Endothelial cell of umbilical vein (primary cell): ENCODE data around the gene RIN2. TPM values are rescaled to one million over a fixed set of nuclear protein-coding genes. Genes with fewer than 3 reads are reported as not detected.

Experiments
- BruUV-seq: library from RNA; stranded (reverse); fragments of 400-500 nt; replicated peaks from 2 replicates; lab custom pipeline; 2021; lab: Mats Ljungman, UMichigan
- CTCF ChIA-PET: fragments of 300-600, 350-600 bp; sonication (Branson Sonifier 250); formaldehyde crosslinking; loops from one replicate; lab custom pipeline; 2021; ENCODE audit warnings: antibody characterized with exemption, inconsistent platforms; lab: Charles Lee
- POLR2A ChIA-PET: fragments of 300-600, 350-600 bp; sonication (Branson Sonifier 250); formaldehyde crosslinking; loops from one replicate; lab custom pipeline; 2021; ENCODE audit warnings: antibody characterized with exemption, inconsistent platforms; lab: Charles Lee
- DNase-seq: peaks from one replicate; pipeline ENCODE4 v3.0.0-alpha.2; 2011; ENCODE audit warnings: low read depth, low spot score
- FAIRE-seq: peaks from 2 replicates; lab custom pipeline; 2011; peaks lifted over from hg19 to GRCh38; lab: Jason Lieb, UNC
- H2AFZ ChIP-seq: 2 replicates; pipeline ENCODE4 v1.6.0; 2012; ENCODE audit warnings: low read depth, low read length, control low read depth, inconsistent platforms
- H3K27ac ChIP-seq: 2 replicates; pipeline ENCODE4 v1.5.1; 2011; ENCODE audit warnings: low read depth, mild to moderate bottlenecking, control low read depth, low read length, moderate library complexity; ENCODE audit not compliant: insufficient read depth
- H3K27me3 ChIP-seq, 2 experiments: 2 replicates each; pipeline versions ENCODE4 v1.6.0 to v1.6.1; 2011; ENCODE audit warnings: low read length in 2 of 2, mixed read lengths in 1 of 2; ENCODE audit not compliant: control insufficient read depth in 2 of 2, insufficient read depth in 2 of 2
- H3K36me3 ChIP-seq, 2 experiments: 2 replicates in 1 of 2; 3 replicates in 1 of 2; pipeline ENCODE4 v1.5.1; 2011; ENCODE audit warnings: low read length in 2 of 2, mild to moderate bottlenecking in 1 of 2, moderate library complexity in 1 of 2; ENCODE audit not compliant: control insufficient read depth in 2 of 2, insufficient read depth in 2 of 2; ENCODE audit errors: extremely low read depth in 1 of 2
- H3K4me1 ChIP-seq: 3 replicates; pipeline ENCODE4 v1.5.1; 2011; ENCODE audit warnings: mild to moderate bottlenecking, low read length; ENCODE audit not compliant: control insufficient read depth, insufficient read depth; ENCODE audit errors: extremely low read depth
- H3K4me2 ChIP-seq: 2 replicates; pipeline ENCODE4 v1.6.1; 2011; ENCODE audit warnings: low read length, control low read depth, mixed read lengths; ENCODE audit not compliant: insufficient read depth
- H3K4me3 ChIP-seq, 3 experiments: fragments of 200-600 bp in 1 of 3; sonication (generic), shearing (Covaris generic) in 1 of 3; replicated peaks in 1 of 3; 2 replicates each; pipeline ENCODE4 v1.5.1; 2011 to 2016; ENCODE audit warnings: control low read depth in 3 of 3, low read length in 3 of 3, mild to moderate bottlenecking in 2 of 3, inconsistent platforms in 1 of 3, low read depth in 1 of 3, moderate library complexity in 1 of 3; ENCODE audit not compliant: insufficient read depth in 1 of 3
- H3K79me2 ChIP-seq: 2 replicates; pipeline ENCODE4 v1.6.0; 2012; ENCODE audit warnings: low read length, inconsistent platforms; ENCODE audit not compliant: control insufficient read depth, insufficient read depth
- H3K9ac ChIP-seq: replicated peaks from 2 replicates; pipeline ENCODE3; 2011; ENCODE audit warnings: low read length, control low read depth; ENCODE audit not compliant: insufficient read depth; ENCODE audit errors: extremely low read depth
- H3K9me1 ChIP-seq: replicated peaks from 3 replicates; pipeline ENCODE4 v1.6.0; 2011; ENCODE audit warnings: mild to moderate bottlenecking, low read length; ENCODE audit not compliant: control insufficient read depth, insufficient read depth; ENCODE audit errors: extremely low read depth
- H3K9me3 ChIP-seq: replicated peaks from 2 replicates; pipeline ENCODE4 v1.5.1; 2012; ENCODE audit warnings: low read length, inconsistent platforms; ENCODE audit not compliant: control insufficient read depth, insufficient read depth
- H4K20me1 ChIP-seq: replicated peaks from 2 replicates; pipeline ENCODE3; 2011; ENCODE audit warnings: mild to moderate bottlenecking, low read length; ENCODE audit not compliant: control insufficient read depth, insufficient read depth; ENCODE audit errors: extremely low read depth
- CTCF ChIP-seq, 2 donors: IDR thresholded peaks; 1 replicate in 1 of 2; 2 replicates in 1 of 2; pipeline ENCODE4 v1.5.1; 2011; ENCODE audit warnings: low read length in 2 of 2, mild to moderate bottlenecking in 2 of 2, moderate library complexity in 2 of 2, control low read depth in 1 of 2, inconsistent platforms in 1 of 2, low read depth in 1 of 2; ENCODE audit not compliant: insufficient read depth in 1 of 2; ENCODE audit errors: extremely low read depth in 1 of 2
- EZH2 ChIP-seq: IDR thresholded peaks from 2 replicates; pipeline ENCODE4 v1.6.1; 2012; ENCODE audit warnings: borderline replicate concordance, low read depth, mild to moderate bottlenecking, moderate library complexity, low read length, inconsistent platforms; ENCODE audit not compliant: severe bottlenecking
- FOS ChIP-seq: IDR thresholded peaks from 2 replicates; pipeline ENCODE4 v1.6.1; 2011; ENCODE audit warnings: mild to moderate bottlenecking, low read length, moderate library complexity, borderline replicate concordance; ENCODE audit not compliant: insufficient read depth
- GATA2 ChIP-seq: IDR thresholded peaks from 2 replicates; pipeline ENCODE4 v1.7.0; 2011; ENCODE audit warnings: low read depth, mild to moderate bottlenecking, moderate library complexity, mixed read lengths, low read length; ENCODE audit not compliant: insufficient read length, insufficient read depth
- JUN ChIP-seq: IDR thresholded peaks from 2 replicates; pipeline ENCODE4 v1.6.1; 2011; ENCODE audit warnings: borderline replicate concordance, low read depth; ENCODE audit not compliant: insufficient read length, insufficient read depth
- MAX ChIP-seq: IDR thresholded peaks from 2 replicates; pipeline ENCODE4 v1.6.1; 2011; ENCODE audit not compliant: insufficient read depth, insufficient read length
- MYC ChIP-seq: IDR thresholded peaks from one replicate; pipeline ENCODE4 v1.6.1; 2011; ENCODE audit warnings: mild to moderate bottlenecking, low read depth, low read length
- POLR2A ChIP-seq: IDR thresholded peaks from 2 replicates; pipeline ENCODE4 v1.6.1; 2012; ENCODE audit warnings: low read depth, mild to moderate bottlenecking, control low read depth, low read length
- POLR2AphosphoS5 ChIP-seq: IDR thresholded peaks from 2 replicates; pipeline ENCODE4 v1.6.1; 2012; ENCODE audit warnings: low read depth, mild to moderate bottlenecking, control low read depth, low read length, moderate library complexity; ENCODE audit not compliant: insufficient read depth
- dilution Hi-C: fragments of 300-500 bp; cut with MboI; formaldehyde crosslinking; loops from one replicate; pipeline ENCODE4 v1.15.0; 2019; ENCODE audit warnings: low sequenced_read_pairs; ENCODE audit not compliant: extremely low pct_ligation_motif_present
- intact Hi-C: fragments of 100-400 bp; cut with micrococcal nuclease; formaldehyde crosslinking; loops from one replicate; pipeline ENCODE4 v1.10.0; 2022
- polyA plus RNA-seq, 4 experiments: library from polyadenylated mRNA; depleted of rRNA in 3 of 4; stranded (reverse) in 3 of 4; unstranded in 1 of 4; fragments of >200 nt; gene quantifications; 2 replicates each; pipeline versions ENCODE4 v1.2.1 to v1.2.3, GENCODE V29; 2011 to 2012; ENCODE audit warnings: missing spikeins in 1 of 4
- total RNA-seq: library from RNA; stranded (reverse); gene quantifications from 2 replicates; pipeline ENCODE4 v1.2.3, GENCODE V29; 2021

Gene RIN2
- total and polyA plus RNA-seq, 2 donors (not counting 3 experiments of a cell fraction or from before 2014, with no cell fraction given), result 22.6 to 119 TPM

- no peaks in the 10 kb centered on the region for H3K27me3 ChIP-seq
- no peaks in the 10 kb centered on the region for H3K9me3 ChIP-seq
- FAIRE-seq, result no peak
- H3K9me1 ChIP-seq, result no peaks in the 10 kb centered on the region
- H3K79me2 ChIP-seq, result no peaks in the 10 kb centered on the region
- H3K9ac ChIP-seq, result no peak overlapping the region
- intact Hi-C loops, result no loop called here
- H3K4me2 ChIP-seq, result no peak overlapping the region
- no peak overlapping the region for H3K4me3 ChIP-seq
- no peak overlapping the region for H2AFZ ChIP-seq
- TF ChIP-seq FOS (no peak), JUN (no peak), GATA2 (no peak), MAX (no peak), POLR2A (no peak), EZH2 (no peak), POLR2AphosphoS5 (no peak), CTCF (IDR thresholded peaks at IDR 0.05; ENCODE audit: extremely low read depth in 1 of 2, insufficient read depth in 1 of 2, low read depth in 1 of 2, low read length in 2 of 2) (no peak), MYC (no peak)
- no peaks in the 10 kb centered on the region for H3K36me3 ChIP-seq
- ChIA-PET POLR2A (no interaction called here), CTCF (no interaction called here)
- H3K27ac ChIP-seq, result no peak overlapping the region
- DNase-seq, result no peak
- no peaks in the 10 kb centered on the region for H3K4me1 ChIP-seq
- no peaks in the 10 kb centered on the region for H4K20me1 ChIP-seq
- dilution Hi-C loops, result no loop called here
- no TSS peak for BruUV-seq
Observed at GRCh38 chr20:19765266-19765665, 7.2 kb downstream of the RIN2 start.
